Cortex of kidney (tissue), 1 donor: ENCODE results near the gene MBNL2.
"Not testable (repeated sequence)": the region's sequence is repeated elsewhere in the genome, so short reads cannot be mapped to it uniquely, and the experiment has no call there.

Experiments
- DNase-seq: peaks from one replicate; lab custom pipeline; 2025; lab: John Stamatoyannopoulos, UW

Gene MBNL2, protein sequence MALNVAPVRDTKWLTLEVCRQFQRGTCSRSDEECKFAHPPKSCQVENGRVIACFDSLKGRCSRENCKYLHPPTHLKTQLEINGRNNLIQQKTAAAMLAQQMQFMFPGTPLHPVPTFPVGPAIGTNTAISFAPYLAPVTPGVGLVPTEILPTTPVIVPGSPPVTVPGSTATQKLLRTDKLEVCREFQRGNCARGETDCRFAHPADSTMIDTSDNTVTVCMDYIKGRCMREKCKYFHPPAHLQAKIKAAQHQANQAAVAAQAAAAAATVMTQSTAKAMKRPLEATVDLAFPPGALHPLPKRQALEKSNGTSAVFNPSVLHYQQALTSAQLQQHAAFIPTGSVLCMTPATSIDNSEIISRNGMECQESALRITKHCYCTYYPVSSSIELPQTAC

GRCh38 chr13:97221989-97222700, at the start of gene MBNL2:
Gene MBNL2 (plus strand): TSS chr13:97222333. CDS start chr13:97276236, 53,903 bp downstream.
- DNase-seq = no peak

DNA sequence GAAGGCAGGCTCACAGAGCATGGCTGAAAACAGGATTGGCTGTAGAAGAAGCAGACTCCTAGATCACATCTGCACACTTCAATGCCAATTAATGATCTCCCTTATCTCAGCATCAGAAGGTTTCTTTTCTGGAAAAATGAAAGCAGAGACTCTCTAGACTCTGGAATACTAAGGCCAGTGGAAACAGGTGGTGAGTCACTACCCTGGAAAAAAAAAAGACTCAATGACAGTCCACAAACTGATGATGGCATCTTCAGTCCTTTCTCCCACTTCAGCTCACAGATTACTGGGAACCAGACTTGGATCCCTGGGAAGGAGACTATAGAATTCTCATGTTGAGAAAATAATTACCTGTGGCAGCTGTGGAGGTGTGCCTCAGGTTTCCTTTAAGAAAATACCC, 47.5 kb upstream of the MBNL2 start:
- DNase-seq = no peak

- no peak for DNase-seq
Measured at GRCh38 chr13:97175041-97175440, 47.1 kb upstream of the MBNL2 start.

- no peak for DNase-seq
Measured at GRCh38 chr13:97179501-97179900, 42.6 kb upstream of the MBNL2 start.

DNA sequence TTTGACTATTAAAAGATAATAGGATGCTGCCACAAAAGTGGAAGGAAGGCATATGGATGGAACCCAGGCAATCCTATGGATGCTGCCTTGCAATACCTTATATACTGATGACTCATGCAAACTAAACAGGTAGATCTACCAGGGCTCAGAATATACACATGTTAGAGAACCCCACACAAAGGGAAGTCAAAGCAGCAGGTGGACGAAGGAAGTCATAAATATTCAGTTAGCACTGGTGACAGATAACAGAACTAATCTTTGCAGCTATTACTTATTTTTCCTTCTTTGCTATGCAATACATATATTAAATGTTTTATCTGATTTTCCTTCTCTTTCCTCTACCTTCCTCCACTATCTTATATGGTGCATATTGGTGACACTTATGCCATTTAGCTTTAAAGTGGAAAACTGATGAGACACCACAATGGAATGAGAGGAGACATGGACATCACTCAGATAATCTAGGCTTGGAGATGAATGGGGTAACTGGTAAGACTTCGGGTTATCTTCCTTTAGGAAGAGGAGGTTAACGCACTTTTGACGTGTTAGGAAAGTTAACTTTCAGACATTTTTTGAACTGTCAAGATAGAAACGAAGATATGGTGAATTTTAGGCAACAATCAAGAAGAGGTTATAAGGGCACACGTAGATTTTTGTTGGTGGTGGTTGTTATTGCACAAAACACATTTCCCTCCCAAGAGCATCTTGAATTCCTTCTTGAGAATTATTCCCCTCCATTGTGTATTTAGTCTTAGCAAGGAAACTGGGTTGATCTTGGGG, 39.8 kb upstream of the MBNL2 start:
- DNase-seq = no peak

- no peak for DNase-seq
Measured at GRCh38 chr13:97185291-97185690, 36.8 kb upstream of the MBNL2 start.

- DNase-seq = no peak
Measured at GRCh38 chr13:97185751-97186150, 36.4 kb upstream of the MBNL2 start.

GRCh38 chr13:97188207-97188606, 33.9 kb upstream of the MBNL2 start:
- no peak for DNase-seq

- DNase-seq = no peak
Measured at GRCh38 chr13:97189928-97190327, 32.2 kb upstream of the MBNL2 start.

GRCh38 chr13:97191142-97191541, 31.0 kb upstream of the MBNL2 start:
- no peak for DNase-seq

DNA sequence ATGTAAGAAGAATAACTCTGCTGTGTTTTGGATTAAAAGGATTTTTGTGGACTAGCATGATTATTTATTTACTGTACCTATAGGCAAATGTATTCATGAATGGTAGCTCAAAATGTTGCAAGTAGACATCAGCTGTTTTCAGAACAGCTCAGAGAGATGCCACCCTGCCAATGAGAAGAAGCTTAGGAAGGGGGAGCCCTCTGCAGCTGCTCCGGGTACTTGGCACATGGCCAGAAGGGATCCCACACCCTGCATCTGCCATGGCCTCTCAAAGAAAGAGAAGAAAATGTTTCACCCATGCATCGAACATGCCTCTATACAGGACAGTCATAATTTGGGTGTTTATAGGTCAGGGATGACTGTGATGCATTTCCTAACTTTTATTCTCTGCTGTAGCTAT, 30.5 kb upstream of the MBNL2 start:
- no peak for DNase-seq

- no peak for DNase-seq
Measured at GRCh38 chr13:97192166-97192565, 30.0 kb upstream of the MBNL2 start.

DNA sequence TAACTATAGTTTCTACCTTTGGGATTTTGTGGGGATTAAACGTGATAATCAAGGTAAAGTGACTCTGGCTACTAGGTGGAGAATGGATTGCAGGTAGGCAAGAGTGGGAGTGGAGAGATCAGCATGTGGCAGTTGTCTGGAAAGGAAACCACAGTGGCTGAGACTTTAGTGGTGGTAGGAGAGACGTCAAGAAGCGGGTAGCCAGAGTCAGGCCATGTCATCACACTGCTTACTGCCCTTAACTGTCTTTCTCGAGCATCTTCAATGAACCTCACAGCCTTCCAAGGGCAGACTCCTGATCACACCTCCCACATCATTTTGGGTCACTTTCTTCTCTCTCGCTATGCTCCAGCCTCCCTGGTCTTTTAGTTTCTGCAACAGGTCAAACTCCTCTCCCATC, 28.6 kb upstream of the MBNL2 start:
- no peak for DNase-seq

- no peak for DNase-seq
Measured at GRCh38 chr13:97194479-97194878, 27.7 kb upstream of the MBNL2 start.

GRCh38 chr13:97196340-97196739, 25.8 kb upstream of the MBNL2 start:
- DNase-seq = no peak

GRCh38 chr13:97198753-97199152, 23.4 kb upstream of the MBNL2 start:
- no peak for DNase-seq

- DNase-seq = no peak
Measured at GRCh38 chr13:97199451-97199850, 22.7 kb upstream of the MBNL2 start.

GRCh38 chr13:97200081-97200942, 21.8 kb upstream of the MBNL2 start:
- no peak for DNase-seq

DNA sequence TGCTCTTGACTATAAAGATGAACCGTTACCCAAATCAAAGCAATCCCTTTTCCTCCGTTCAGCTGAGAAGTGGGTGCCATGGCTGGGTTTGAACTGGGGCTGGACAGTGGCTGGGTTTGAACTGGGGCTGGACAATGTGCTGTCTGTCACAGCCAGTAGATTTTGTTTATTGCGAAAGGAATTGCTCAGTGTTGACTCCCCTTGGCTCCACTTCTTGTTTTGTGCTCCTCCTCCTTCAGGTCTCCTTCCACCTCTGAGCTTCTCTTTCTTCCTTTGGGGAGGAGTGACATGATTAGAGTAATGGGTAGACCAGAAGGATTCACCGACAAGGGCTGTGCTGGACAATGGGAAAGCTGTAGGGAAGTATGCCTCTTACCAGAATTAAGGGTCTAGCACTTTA, 19.4 kb upstream of the MBNL2 start:
- DNase-seq = no peak

DNA sequence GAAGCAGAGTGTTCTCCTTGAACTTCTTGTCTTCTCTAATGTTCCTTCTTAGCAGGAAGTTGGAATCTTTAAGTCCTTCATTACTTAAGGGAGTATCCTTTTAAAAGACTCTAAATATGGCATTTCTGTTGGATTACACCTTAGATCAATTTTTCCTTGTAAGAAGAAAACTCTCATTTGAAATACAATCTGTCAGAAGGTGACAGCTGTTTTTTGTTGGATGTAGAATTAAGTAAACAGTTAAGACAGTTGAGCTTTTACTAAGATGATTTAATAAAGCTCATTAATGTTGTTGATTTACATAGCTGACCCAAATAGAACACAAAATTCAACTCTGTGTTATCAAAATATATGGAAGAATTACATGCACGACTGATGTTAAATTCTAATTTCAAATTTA, 16.7 kb upstream of the MBNL2 start:
- DNase-seq = no peak

- no peak for DNase-seq
Measured at GRCh38 chr13:97205982-97206381, 16.2 kb upstream of the MBNL2 start.

GRCh38 chr13:97207252-97207651, 14.9 kb upstream of the MBNL2 start:
- DNase-seq = not testable (repeated sequence)
